Measurements from ENCODE around the gene MCCC1. TPM values are rescaled to one million over a fixed set of nuclear protein-coding genes. Genes with fewer than 3 reads are reported as not detected.

The MCCC1 gene
- total and polyA plus RNA-seq, 2 of the 4 experiments (the other 2 are of a cell fraction): 14.2 to 17.9 TPM

GRCh38 chr3:183100376-183100775 is 1.1 kb upstream of the MCCC1 start:
- POLR2A ChIA-PET (ENCODE audit: unreplicated experiment): no interaction called here
- no peak overlapping the region for H3K4ac ChIP-seq (ENCODE audit: low read depth, low read length)
- H3K23ac ChIP-seq (ENCODE audit: low read depth, low read length): no peak overlapping the region
- no peak overlapping the region for H4K8ac ChIP-seq (ENCODE audit: low read depth in 2 of 2, low read length in 2 of 2)
- DNase-seq: peak; percentile 60
- ATAC-seq (ENCODE audit: low read depth): no peak
- H3K9me1 ChIP-seq (ENCODE audit: insufficient read depth, low read length): no peaks in the 10 kb centered on the region
- H3K27me3 ChIP-seq (ENCODE audit: control insufficient read depth, insufficient read depth, low read length): no peaks in the 10 kb centered on the region
- peak overlapping the region; percentile 60; the same call in 1 of the 2 replicates for H3K27ac ChIP-seq (ENCODE audit: insufficient read depth, low read length)
- no peaks in the 10 kb centered on the region for H3K4me1 ChIP-seq (ENCODE audit: control insufficient read depth, insufficient read depth, low read length)
- no TSS peak for BruUV-seq (replicated peaks)
- H4K5ac ChIP-seq (ENCODE audit: low read depth, low read length): no peak overlapping the region
- H2AFZ ChIP-seq (replicated peaks; ENCODE audit: low read length, poor library complexity): no peak overlapping the region
- intact Hi-C loops (cut with micrococcal nuclease) (no loop called here), in situ Hi-C loops (cut with MboI; ENCODE audit: low sequenced_read_pairs) (no loop called here), dilution Hi-C loops (cut with HindIII; ENCODE audit: low sequenced_read_pairs, unreplicated experiment) (no loop called here)
- H3K4me3 ChIP-seq (ENCODE audit: insufficient read depth, low read depth, low read length): no peak overlapping the region
- no peak for TF ChIP-seq SMC3 (IDR thresholded peaks at IDR 0.05; ENCODE audit: low read depth, low read length)
- TF ChIP-seq CEBPB (IDR thresholded peaks at IDR 0.05; ENCODE audit: low read depth, low read length): 0 out of 2 replicates have a peak, but pooled peaks have one; percentile 10
- H2AK9ac ChIP-seq (replicated peaks; ENCODE audit: low read depth, low read length, poor library complexity): no peak overlapping the region
- H2BK20ac ChIP-seq (ENCODE audit: low read depth, low read length): no peak overlapping the region
- no peak overlapping the region for H2BK5ac ChIP-seq (ENCODE audit: low read depth, low read length, poor library complexity, severe bottlenecking)
- no peak overlapping the region; the same call in 1 of the 2 replicates for H3K18ac ChIP-seq (ENCODE audit: low read depth, low read length)
- H3K4me2 ChIP-seq (ENCODE audit: low read depth, low read length): no peak overlapping the region; the same call in 1 of the 2 replicates
- no peak overlapping the region for H2AK5ac ChIP-seq (ENCODE audit: low read depth, low read length)
- no peak overlapping the region for H3K14ac ChIP-seq (replicated peaks; ENCODE audit: low read depth, low read length)
- H3K9ac ChIP-seq (ENCODE audit: low read depth, low read length): no peak overlapping the region
- no peaks in the 10 kb centered on the region for H4K20me1 ChIP-seq (ENCODE audit: insufficient read depth, low read length)
- H3K56ac ChIP-seq (ENCODE audit: extremely low read depth, insufficient read depth, low read length): no peak overlapping the region
- no peaks in the 10 kb centered on the region for H3K36me3 ChIP-seq (ENCODE audit: control insufficient read depth, insufficient read depth, low read length)
- H2BK15ac ChIP-seq (ENCODE audit: low read depth, low read length): no peak overlapping the region
- CTCF ChIA-PET: no interaction called here
- H3K79me1 ChIP-seq (ENCODE audit: low read depth in 1 of 2, low read length in 2 of 2): peaks cover 12 to 18% of the 10 kb centered on the region in 2 experiments; a peak in 3 of 4 replicates
- H2BK120ac ChIP-seq (ENCODE audit: low read depth, low read length): no peak overlapping the region; the same call in 1 of the 2 replicates
- no CpG with 5 or more reads among the region's 6 CpGs for WGBS, 2 experiments (ENCODE audit: extremely low coverage in 2 of 2, insufficient read length in 1 of 2)
- no peak overlapping the region for H4K91ac ChIP-seq (ENCODE audit: insufficient read depth, low read depth, low read length)
- H3K9me3 ChIP-seq (ENCODE audit: control insufficient read depth, insufficient read depth, low read length): no peaks in the 10 kb centered on the region
